ENCODE data around the gene UCP3.

The UCP3 gene

GRCh38 chr11:73950869-73951710, 57.8 kb downstream of the UCP3 start, which contains the start of gene DNAJB13:
Gene DNAJB13 (plus strand): TSS chr11:73951026. CDS start chr11:73951070, 44 bp downstream.
- no peak for DNase-seq

All from activated CD4-positive, alpha-beta T cell treated with anti-CD3 and anti-CD28 coated beads for 1 hour (primary cell).